ENCODE results near the gene ZNF783.

Gene ZNF783

DNA sequence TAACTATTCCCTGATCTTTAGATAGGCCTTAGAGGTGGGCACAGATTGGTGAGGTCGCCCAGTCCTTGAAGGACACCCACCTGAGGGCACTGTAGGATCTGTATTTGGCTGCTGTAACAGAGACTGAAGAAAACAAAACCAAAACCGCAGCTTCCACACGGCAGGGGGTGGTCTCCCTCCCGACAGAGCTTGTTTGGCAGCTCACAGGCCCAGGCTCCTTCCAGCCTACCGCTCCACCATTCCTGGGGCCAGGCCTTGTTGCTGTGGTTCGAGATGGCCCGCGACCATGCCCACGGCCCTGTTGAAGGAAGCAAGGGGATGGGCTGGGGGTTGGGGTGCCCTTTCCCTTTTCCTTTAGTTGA, 30.4 kb downstream of the ZNF783 start:
- DNase-seq (ENCODE audit: low spot score in 2 of 2) (no peak), ATAC-seq (ENCODE audit: low read depth) (no peak)
- H3K9me3 Mint-ChIP-seq = no peaks in the 10 kb centered on the region
- no peak overlapping the region for H3K4me3 Mint-ChIP-seq
- H3K27me3 Mint-ChIP-seq = no peaks in the 10 kb centered on the region
- H3K36me3 Mint-ChIP-seq = peaks cover 14% of the 10 kb centered on the region
- peaks cover 3% of the 10 kb centered on the region for H3K4me1 Mint-ChIP-seq
- H3K27ac Mint-ChIP-seq = no peak overlapping the region

DNA sequence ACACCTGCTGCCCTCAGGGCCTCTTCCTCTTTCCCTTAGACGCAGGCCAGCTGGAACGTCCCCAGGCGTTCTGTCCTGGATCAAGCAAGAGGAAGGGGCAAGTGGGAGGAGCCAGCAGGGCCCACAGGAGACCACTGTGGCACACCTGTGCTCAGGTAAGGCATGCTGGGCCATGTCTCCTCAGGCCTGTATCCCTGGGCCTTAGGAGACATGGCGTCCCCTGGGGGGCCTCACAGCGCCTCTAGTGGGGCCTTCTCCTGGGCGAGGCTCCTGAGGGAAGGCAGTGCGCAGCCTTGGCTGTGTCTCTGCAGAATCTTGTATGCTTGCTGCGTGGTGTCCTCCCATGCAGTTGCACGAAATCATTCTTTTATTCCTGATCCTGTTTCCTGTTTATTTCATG, 31.3 kb downstream of the ZNF783 start:
- Mint-ChIP-seq H3K36me3 (peaks cover 9% of the 10 kb centered on the region), H3K27ac (no peak overlapping the region), H3K4me1 (peaks cover 3% of the 10 kb centered on the region), H3K4me3 (no peak overlapping the region), H3K27me3 (no peaks in the 10 kb centered on the region), H3K9me3 (no peaks in the 10 kb centered on the region)
- ATAC-seq (ENCODE audit: low read depth) (no peak), DNase-seq (ENCODE audit: low spot score in 2 of 2) (no peak)

GRCh38 chr7:149293946-149294633, 32.1 kb downstream of the ZNF783 start:
- Mint-ChIP-seq H3K36me3 (peaks cover 10% of the 10 kb centered on the region), H3K4me3 (no peak overlapping the region), H3K9me3 (peaks cover 1% of the 10 kb centered on the region), H3K27ac (no peak overlapping the region), H3K27me3 (no peaks in the 10 kb centered on the region), H3K4me1 (peaks cover 3% of the 10 kb centered on the region)
- ATAC-seq (ENCODE audit: low read depth) = no peak
- no peak for DNase-seq (ENCODE audit: low spot score in 2 of 2)

DNA sequence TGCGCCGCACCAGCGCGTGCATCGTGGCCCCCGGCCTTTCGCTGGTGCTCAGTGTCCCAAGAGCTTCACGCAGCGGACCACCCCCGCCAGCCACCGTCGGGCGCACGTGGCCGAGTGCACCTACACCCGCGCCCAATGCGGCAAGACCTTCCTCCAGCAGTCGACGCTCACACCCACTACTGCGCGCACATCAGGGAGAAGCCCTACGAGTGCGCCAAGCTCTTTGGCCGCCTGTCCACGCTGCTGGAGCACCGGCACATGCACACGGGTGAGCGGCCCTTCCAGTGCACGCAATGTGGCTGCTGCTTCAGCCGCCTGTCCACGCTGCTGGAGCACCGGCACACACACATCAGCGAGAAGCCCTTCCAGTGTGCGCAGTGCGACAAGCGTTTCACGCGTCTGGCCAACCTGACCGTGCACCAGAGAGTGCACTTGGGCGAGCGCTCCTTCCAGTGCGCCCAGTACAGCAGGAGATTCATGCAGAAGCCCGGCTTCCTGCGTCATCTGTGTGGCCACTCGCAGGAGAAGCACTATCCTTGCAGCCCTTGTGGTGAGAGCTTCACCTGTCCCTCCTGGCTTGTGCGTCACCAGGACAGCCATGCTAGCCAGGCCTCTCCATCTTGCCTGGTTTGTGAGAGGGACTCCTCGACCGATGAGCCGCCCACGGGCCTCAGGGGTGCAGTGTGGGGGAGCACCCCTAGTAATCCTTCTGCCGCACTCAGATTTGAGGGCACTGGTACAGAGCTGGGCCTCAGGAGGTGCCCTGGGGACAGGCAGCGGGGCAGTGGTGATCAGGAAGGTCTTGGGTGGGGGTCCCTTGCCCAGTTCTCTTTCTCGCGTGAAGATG, 32.9 kb downstream of the ZNF783 start:
- ATAC-seq (ENCODE audit: low read depth) (no peak), DNase-seq (ENCODE audit: low spot score in 2 of 2) (no peak)
- H3K4me3 Mint-ChIP-seq = no peak overlapping the region
- peaks cover 3% of the 10 kb centered on the region for H3K4me1 Mint-ChIP-seq
- peaks cover 1% of the 10 kb centered on the region for H3K9me3 Mint-ChIP-seq
- no peaks in the 10 kb centered on the region for H3K27me3 Mint-ChIP-seq
- peaks cover 10% of the 10 kb centered on the region for H3K36me3 Mint-ChIP-seq
- H3K27ac Mint-ChIP-seq = no peak overlapping the region

GRCh38 chr7:149295481-149295850, 33.5 kb downstream of the ZNF783 start:
- Mint-ChIP-seq H3K9me3 (peaks cover 1% of the 10 kb centered on the region), H3K36me3 (peaks cover 10% of the 10 kb centered on the region), H3K4me1 (peaks cover 3% of the 10 kb centered on the region), H3K4me3 (no peak overlapping the region), H3K27ac (no peak overlapping the region), H3K27me3 (no peaks in the 10 kb centered on the region)
- no peak for ATAC-seq (ENCODE audit: low read depth)
- DNase-seq (ENCODE audit: low spot score in 2 of 2) = no peak

DNA sequence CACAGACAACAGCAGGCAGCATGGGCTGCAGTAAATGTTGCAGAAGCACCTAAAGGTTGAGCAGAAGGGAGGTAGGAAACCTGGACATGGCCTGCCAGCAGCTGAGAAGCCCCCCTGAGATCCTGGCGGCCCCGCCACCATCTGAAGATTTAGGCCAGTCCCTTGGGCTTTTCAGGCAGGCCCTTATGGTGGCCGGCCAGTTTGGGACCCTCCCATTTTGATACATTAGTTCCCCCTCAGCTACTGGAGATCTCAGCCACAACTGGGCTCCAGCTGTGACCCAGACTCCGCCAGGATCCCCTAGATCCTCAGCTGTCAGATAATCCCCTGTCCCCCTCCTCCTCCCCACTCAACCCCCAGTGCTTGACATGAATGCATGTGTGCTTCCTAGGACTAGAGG, 34.4 kb downstream of the ZNF783 start:
- Mint-ChIP-seq H3K27ac (no peak overlapping the region), H3K4me1 (peaks cover 3% of the 10 kb centered on the region), H3K36me3 (peaks cover 10% of the 10 kb centered on the region), H3K4me3 (no peak overlapping the region), H3K9me3 (peaks cover 1% of the 10 kb centered on the region), H3K27me3 (no peaks in the 10 kb centered on the region)
- ATAC-seq (ENCODE audit: low read depth) (no peak), DNase-seq (ENCODE audit: low spot score in 2 of 2) (no peak)

- H3K9me3 Mint-ChIP-seq = peaks cover 1% of the 10 kb centered on the region
- H3K27ac Mint-ChIP-seq = no peak overlapping the region
- no peak overlapping the region for H3K4me3 Mint-ChIP-seq
These were observed 35.2 kb downstream of the ZNF783 start for GRCh38 chr7:149297034-149297755.

GRCh38 chr7:149300620-149301285, 38.8 kb downstream of the ZNF783 start:
- H3K9me3 Mint-ChIP-seq = peaks cover 1% of the 10 kb centered on the region
- no peak for ATAC-seq (ENCODE audit: low read depth)
- H3K4me1 Mint-ChIP-seq = peaks cover 3% of the 10 kb centered on the region
- H3K27ac Mint-ChIP-seq = no peak overlapping the region
- no peak overlapping the region for H3K4me3 Mint-ChIP-seq
- peaks cover 4% of the 10 kb centered on the region for H3K27me3 Mint-ChIP-seq
- DNase-seq (ENCODE audit: low spot score in 2 of 2) = no peak
- peaks cover 2% of the 10 kb centered on the region for H3K36me3 Mint-ChIP-seq

More at GRCh38 chr7:149297034-149297755, 35.2 kb downstream of the ZNF783 start:
- H3K36me3 Mint-ChIP-seq = peaks cover 10% of the 10 kb centered on the region
- no peaks in the 10 kb centered on the region for H3K27me3 Mint-ChIP-seq
- DNase-seq (ENCODE audit: low spot score in 2 of 2) = no peak
- peaks cover 3% of the 10 kb centered on the region for H3K4me1 Mint-ChIP-seq
- no peak for ATAC-seq (ENCODE audit: low read depth)

- DNase-seq (ENCODE audit: low spot score in 2 of 2) (no peak), ATAC-seq (ENCODE audit: low read depth) (no peak)
- Mint-ChIP-seq H3K27ac (no peak overlapping the region), H3K36me3 (peaks cover 2% of the 10 kb centered on the region), H3K27me3 (peaks cover 5% of the 10 kb centered on the region), H3K9me3 (peaks cover 1% of the 10 kb centered on the region), H3K4me1 (no peaks in the 10 kb centered on the region), H3K4me3 (no peak overlapping the region)
These were observed 40.2 kb downstream of the ZNF783 start for GRCh38 chr7:149302222-149302621.

GRCh38 chr7:149302865-149303264, 40.9 kb downstream of the ZNF783 start:
- Mint-ChIP-seq H3K9me3 (peaks cover 1% of the 10 kb centered on the region), H3K27me3 (peaks cover 5% of the 10 kb centered on the region), H3K4me1 (no peaks in the 10 kb centered on the region), H3K36me3 (peaks cover 2% of the 10 kb centered on the region), H3K4me3 (no peak overlapping the region), H3K27ac (no peak overlapping the region)
- ATAC-seq (ENCODE audit: low read depth) (no peak), DNase-seq (ENCODE audit: low spot score in 2 of 2) (no peak)

DNA sequence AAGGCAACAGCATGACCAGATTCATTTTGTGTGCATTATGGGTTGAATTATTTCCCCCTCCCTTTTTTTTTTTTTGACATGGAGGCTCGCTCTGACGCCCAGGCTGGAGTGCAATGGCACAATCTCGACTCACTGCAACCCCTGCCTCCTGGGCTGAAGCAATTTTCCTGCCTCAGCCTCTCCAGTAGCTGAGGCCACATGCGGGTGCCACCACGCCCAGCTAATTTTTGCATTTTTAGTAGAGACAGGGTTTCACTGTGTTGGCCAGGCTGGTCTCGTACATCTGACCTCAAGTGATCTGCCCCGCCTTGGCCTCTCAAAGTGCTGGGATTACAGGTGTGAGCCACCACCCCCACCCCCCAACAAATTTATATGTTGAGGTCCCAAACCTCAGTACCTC, 42.0 kb downstream of the ZNF783 start:
- no peaks in the 10 kb centered on the region for H3K36me3 Mint-ChIP-seq
- H3K27me3 Mint-ChIP-seq = peaks cover 5% of the 10 kb centered on the region
- DNase-seq (ENCODE audit: low spot score in 2 of 2) (no peak), ATAC-seq (ENCODE audit: low read depth) (no peak)
- H3K4me3 Mint-ChIP-seq = no peak overlapping the region
- H3K4me1 Mint-ChIP-seq = no peaks in the 10 kb centered on the region
- H3K27ac Mint-ChIP-seq = no peak overlapping the region
- H3K9me3 Mint-ChIP-seq = no peaks in the 10 kb centered on the region

DNA sequence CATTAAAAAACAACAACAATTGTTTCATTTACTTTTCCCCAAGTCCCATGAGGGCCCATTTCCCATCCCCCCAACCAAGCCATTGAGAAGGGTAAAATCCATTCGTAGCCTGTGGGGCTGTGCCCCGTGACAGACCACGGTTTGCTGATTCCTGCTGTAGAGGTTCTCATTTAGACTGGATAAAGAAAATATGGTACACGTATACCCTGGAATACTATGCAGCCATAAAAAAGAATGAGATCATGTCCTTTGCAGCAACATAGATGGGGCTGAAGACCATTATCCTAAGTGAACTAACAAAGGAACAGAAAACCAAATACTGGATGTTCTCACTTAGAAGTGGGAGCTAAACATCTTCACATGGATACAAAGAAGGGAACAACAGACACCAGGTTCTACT, 44.9 kb downstream of the ZNF783 start:
- DNase-seq (ENCODE audit: low spot score in 2 of 2) = no peak
- Mint-ChIP-seq H3K36me3 (no peaks in the 10 kb centered on the region), H3K4me1 (peaks cover 3% of the 10 kb centered on the region), H3K27ac (no peak overlapping the region), H3K9me3 (no peaks in the 10 kb centered on the region), H3K27me3 (peaks cover 5% of the 10 kb centered on the region), H3K4me3 (no peak overlapping the region)
- no peak for ATAC-seq (ENCODE audit: low read depth)

- no peak for DNase-seq (ENCODE audit: low spot score in 2 of 2)
- Mint-ChIP-seq H3K36me3 (no peaks in the 10 kb centered on the region), H3K27ac (no peak overlapping the region), H3K27me3 (peaks cover 5% of the 10 kb centered on the region), H3K9me3 (no peaks in the 10 kb centered on the region), H3K4me3 (no peak overlapping the region), H3K4me1 (peaks cover 3% of the 10 kb centered on the region)
- ATAC-seq (ENCODE audit: low read depth) = no peak
These were observed 45.9 kb downstream of the ZNF783 start for GRCh38 chr7:149307775-149308501.
